ENCODE results near the gene DPP9. TPM values are rescaled to one million over a fixed set of nuclear protein-coding genes. Genes with fewer than 3 reads are reported as not detected.
A peak's percentile ranks its signal among the peaks of the same experiment; 100 is the strongest.

DPP9 gene
- total RNA-seq, 1 experiment from 2014 or later, result 129 TPM

DNA sequence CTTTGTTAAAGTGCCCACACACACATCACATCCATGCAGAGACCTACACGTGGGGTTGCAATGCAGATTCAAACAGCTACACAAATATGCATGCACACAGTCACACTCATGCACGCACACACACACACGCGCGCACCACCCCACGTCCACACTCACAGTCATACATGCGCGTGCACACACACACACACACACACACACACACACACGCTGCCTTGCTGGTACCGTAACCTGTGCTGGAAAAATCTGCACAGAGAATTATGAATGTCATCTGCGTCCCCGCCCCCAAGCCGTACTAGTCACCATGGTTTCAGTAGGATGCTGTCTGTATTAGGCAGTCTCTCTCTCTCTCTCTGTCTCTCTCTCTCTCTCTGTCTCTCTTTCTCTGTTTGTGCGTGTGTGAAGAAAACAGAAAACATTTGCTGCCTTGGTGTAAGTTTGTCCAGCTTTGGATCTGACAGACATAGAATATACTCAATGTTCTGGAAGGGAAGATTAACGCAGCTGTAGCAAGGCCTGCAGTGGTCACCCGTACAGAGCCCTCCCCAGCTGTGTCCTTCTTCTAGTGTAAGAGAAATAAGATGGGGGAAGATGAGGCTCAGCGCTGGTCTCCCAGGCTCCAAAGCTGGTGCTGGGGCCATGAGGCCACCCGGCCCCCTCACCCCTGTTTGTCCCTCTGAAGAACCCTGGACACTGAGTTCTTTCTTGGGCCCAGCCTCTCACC, 26.4 kb upstream of the DPP9 start:
- CTCF ChIA-PET, result no interaction called here

DNA sequence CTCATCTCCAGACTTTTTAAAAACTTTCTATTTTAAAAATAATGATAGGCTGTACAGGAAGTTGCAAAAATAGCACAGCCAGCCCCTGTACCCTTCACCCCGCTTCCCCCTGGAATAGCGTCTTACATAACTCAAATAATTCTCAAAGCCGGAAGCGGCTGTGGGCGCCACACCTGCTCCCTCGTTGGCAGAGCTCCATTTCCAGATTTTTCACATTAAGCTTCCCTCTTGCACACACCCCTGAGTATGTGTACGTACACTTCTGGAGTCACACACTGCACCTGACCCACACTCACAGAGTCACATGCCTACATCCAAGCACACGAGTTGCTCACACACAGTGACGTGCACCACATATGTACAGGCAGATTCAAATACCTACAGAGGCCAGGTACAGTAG, 24.9 kb upstream of the DPP9 start:
- DNase-seq (peak; percentile 36), ATAC-seq (no peak)
- no peaks in the 10 kb centered on the region for H3K79me2 ChIP-seq (ENCODE audit: low read length)
- peaks cover 9% of the 10 kb centered on the region; the same call in 1 of the 2 replicates for H3K4me1 ChIP-seq (ENCODE audit: insufficient read depth, low read length)
- no peaks in the 10 kb centered on the region for H3K9me2 ChIP-seq (replicated peaks; ENCODE audit: low read length)
- no peak overlapping the region for H3K4me2 ChIP-seq (ENCODE audit: low read length)
- ChIA-PET POLR2A (ENCODE audit: unreplicated experiment) (no interaction called here), CTCF (no interaction called here)
- no peaks in the 10 kb centered on the region for H3K9me3 ChIP-seq (ENCODE audit: low read length)
- intact Hi-C loops (cut with micrococcal nuclease), result no loop called here
- no peaks in the 10 kb centered on the region for H3F3A ChIP-seq (ENCODE audit: low read length, unreplicated experiment)
- H3K9ac ChIP-seq (ENCODE audit: low read length), result no peak overlapping the region
- no TSS peak for BruUV-seq (replicated peaks)
- no peak overlapping the region for H3K27ac ChIP-seq (ENCODE audit: low read length)
- H3K36me3 ChIP-seq (ENCODE audit: low read depth, low read length), result no peaks in the 10 kb centered on the region
- H4K20me1 ChIP-seq (ENCODE audit: low read length), result no peaks in the 10 kb centered on the region
- peaks cover 10% of the 10 kb centered on the region; the same call in 1 of the 2 replicates for H3K27me3 ChIP-seq (ENCODE audit: low read length)
- TF ChIP-seq EZH2 (IDR thresholded peaks at IDR 0.05; ENCODE audit: low read length, unreplicated experiment) (no peak), EZH2phosphoT487 (IDR thresholded peaks at IDR 0.05; ENCODE audit: borderline replicate concordance, low read length) (no peak)
- TF ChIP-seq, protein P1, sequence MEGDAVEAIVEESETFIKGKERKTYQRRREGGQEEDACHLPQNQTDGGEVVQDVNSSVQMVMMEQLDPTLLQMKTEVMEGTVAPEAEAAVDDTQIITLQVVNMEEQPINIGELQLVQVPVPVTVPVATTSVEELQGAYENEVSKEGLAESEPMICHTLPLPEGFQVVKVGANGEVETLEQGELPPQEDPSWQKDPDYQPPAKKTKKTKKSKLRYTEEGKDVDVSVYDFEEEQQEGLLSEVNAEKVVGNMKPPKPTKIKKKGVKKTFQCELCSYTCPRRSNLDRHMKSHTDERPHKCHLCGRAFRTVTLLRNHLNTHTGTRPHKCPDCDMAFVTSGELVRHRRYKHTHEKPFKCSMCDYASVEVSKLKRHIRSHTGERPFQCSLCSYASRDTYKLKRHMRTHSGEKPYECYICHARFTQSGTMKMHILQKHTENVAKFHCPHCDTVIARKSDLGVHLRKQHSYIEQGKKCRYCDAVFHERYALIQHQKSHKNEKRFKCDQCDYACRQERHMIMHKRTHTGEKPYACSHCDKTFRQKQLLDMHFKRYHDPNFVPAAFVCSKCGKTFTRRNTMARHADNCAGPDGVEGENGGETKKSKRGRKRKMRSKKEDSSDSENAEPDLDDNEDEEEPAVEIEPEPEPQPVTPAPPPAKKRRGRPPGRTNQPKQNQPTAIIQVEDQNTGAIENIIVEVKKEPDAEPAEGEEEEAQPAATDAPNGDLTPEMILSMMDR (conservative IDR thresholded peaks at IDR 0.05; ENCODE audit: low read depth, low read length), result no peak
- no peak overlapping the region for H2AFZ ChIP-seq (ENCODE audit: low read length)
- H3K4me3 ChIP-seq (ENCODE audit: low read length), result no peak overlapping the region

More for the DNA sequence above, 26.4 kb upstream of the DPP9 start:
- POLR2A ChIA-PET (ENCODE audit: unreplicated experiment), result no interaction called here
- Histone ChIP-seq H3K4me1 (ENCODE audit: insufficient read depth, low read length) (peaks cover 2% of the 10 kb centered on the region; the same call in 1 of the 2 replicates), H2AFZ (ENCODE audit: low read length) (no peak overlapping the region), H3K79me2 (ENCODE audit: low read length) (no peaks in the 10 kb centered on the region), H3K27me3 (ENCODE audit: low read length) (peaks cover 10% of the 10 kb centered on the region; the same call in 1 of the 2 replicates), H3K9ac (ENCODE audit: low read length) (no peak overlapping the region), H4K20me1 (ENCODE audit: low read length) (no peaks in the 10 kb centered on the region), H3K36me3 (ENCODE audit: low read depth, low read length) (no peaks in the 10 kb centered on the region), H3K4me3 (ENCODE audit: low read length) (no peak overlapping the region), H3K4me2 (ENCODE audit: low read length) (no peak overlapping the region), H3K27ac (ENCODE audit: low read length) (no peak overlapping the region), H3K9me2 (replicated peaks; ENCODE audit: low read length) (no peaks in the 10 kb centered on the region), H3F3A (ENCODE audit: low read length, unreplicated experiment) (no peaks in the 10 kb centered on the region), H3K9me3 (ENCODE audit: low read length) (no peaks in the 10 kb centered on the region)
- ATAC-seq (no peak), DNase-seq (no peak)
- TF ChIP-seq, protein P1 (conservative IDR thresholded peaks at IDR 0.05; ENCODE audit: low read depth, low read length), result no peak
- TF ChIP-seq EZH2phosphoT487 (IDR thresholded peaks at IDR 0.05; ENCODE audit: borderline replicate concordance, low read length) (no peak), EZH2 (IDR thresholded peaks at IDR 0.05; ENCODE audit: low read length, unreplicated experiment) (no peak)
- intact Hi-C loops (cut with micrococcal nuclease), result no loop called here
- BruUV-seq (replicated peaks), result no TSS peak

DNA sequence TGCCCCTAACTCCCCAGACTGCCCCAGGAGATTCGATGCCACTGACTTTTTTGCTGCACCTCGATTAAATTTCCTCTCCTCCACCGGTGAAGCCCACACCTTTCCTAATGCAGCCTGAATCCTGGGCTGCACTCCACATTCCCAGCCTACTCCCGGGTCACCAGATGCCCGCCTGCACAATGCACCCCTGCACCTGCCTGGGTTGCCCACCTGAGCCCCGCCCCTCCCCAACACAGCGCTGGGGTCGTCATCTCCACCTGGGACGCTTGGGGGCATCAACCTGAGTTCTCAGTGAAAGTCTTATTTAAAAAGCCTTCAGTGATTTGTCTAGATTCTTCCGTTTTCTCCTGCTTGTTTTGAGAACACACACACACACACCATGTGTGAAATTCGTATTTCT, 24.5 kb upstream of the DPP9 start:
- H4K20me1 ChIP-seq (ENCODE audit: low read length), result no peaks in the 10 kb centered on the region
- ATAC-seq, result no peak
- H3K4me3 ChIP-seq (ENCODE audit: low read length), result no peak overlapping the region
- no peaks in the 10 kb centered on the region for H3K9me2 ChIP-seq (replicated peaks; ENCODE audit: low read length)
- no TSS peak for BruUV-seq (replicated peaks)
- intact Hi-C loops (cut with micrococcal nuclease), result no loop called here
- no peak overlapping the region for H3K9ac ChIP-seq (ENCODE audit: low read length)
- peaks cover 9% of the 10 kb centered on the region; the same call in 1 of the 2 replicates for H3K4me1 ChIP-seq (ENCODE audit: insufficient read depth, low read length)
- ChIA-PET CTCF (no interaction called here), POLR2A (ENCODE audit: unreplicated experiment) (no interaction called here)
- H3K79me2 ChIP-seq (ENCODE audit: low read length), result no peaks in the 10 kb centered on the region
- TF ChIP-seq EZH2phosphoT487 (IDR thresholded peaks at IDR 0.05; ENCODE audit: borderline replicate concordance, low read length) (no peak), EZH2 (IDR thresholded peaks at IDR 0.05; ENCODE audit: low read length, unreplicated experiment) (no peak)
- TF ChIP-seq, protein P1 (conservative IDR thresholded peaks at IDR 0.05; ENCODE audit: low read depth, low read length), result no peak
- H3K36me3 ChIP-seq (ENCODE audit: low read depth, low read length), result no peaks in the 10 kb centered on the region
- no peaks in the 10 kb centered on the region for H3F3A ChIP-seq (ENCODE audit: low read length, unreplicated experiment)
- H2AFZ ChIP-seq (ENCODE audit: low read length), result no peak overlapping the region
- H3K9me3 ChIP-seq (ENCODE audit: low read length), result no peaks in the 10 kb centered on the region
- no peak overlapping the region for H3K4me2 ChIP-seq (ENCODE audit: low read length)
- H3K27me3 ChIP-seq (ENCODE audit: low read length), result peaks cover 10% of the 10 kb centered on the region; the same call in 1 of the 2 replicates
- no peak overlapping the region for H3K27ac ChIP-seq (ENCODE audit: low read length)
- no peak for DNase-seq
